GM11168 (cell line): ENCODE results near the gene RGR.

Experiments
- in situ Hi-C: fragments of 300-500 bp; cut with MboI; formaldehyde crosslinking; loops from one replicate; pipeline ENCODE4 v1.12.0; 2022; ENCODE audit warnings: low sequenced_read_pairs; ENCODE audit not compliant: unreplicated experiment

Gene RGR

GRCh38 chr10:84214612-84215235, 30.1 kb upstream of the RGR start:
- in situ Hi-C loops = loop anchor here (10.0 kb wide), 1 partner anchor 70 kb away; no protein-coding TSS in a partner anchor

GRCh38 chr10:84216834-84217233, 28.0 kb upstream of the RGR start:
- in situ Hi-C loops = loop anchor here (10.0 kb wide), 1 partner anchor 72 kb away; no protein-coding TSS in a partner anchor

- in situ Hi-C loops = loop anchor here (10.0 kb wide), 1 partner anchor 73 kb away; no protein-coding TSS in a partner anchor
Measured at GRCh38 chr10:84217746-84218145, 27.1 kb upstream of the RGR start.

GRCh38 chr10:84221916-84222315, 22.9 kb upstream of the RGR start:
- in situ Hi-C loops = no loop called here

- in situ Hi-C loops = no loop called here
Measured at GRCh38 chr10:84224411-84225028, 20.3 kb upstream of the RGR start.

GRCh38 chr10:84225427-84226173, 19.3 kb upstream of the RGR start, which contains the start of gene LRIT2:
LRIT2 (minus strand) TSS chr10:84225544; CDS start chr10:84225520, 24 bp downstream.
- in situ Hi-C loops = no loop called here

GRCh38 chr10:84226616-84227015, 18.2 kb upstream of the RGR start:
- in situ Hi-C loops = no loop called here

- in situ Hi-C loops = no loop called here
Measured at GRCh38 chr10:84227810-84228209, 17.0 kb upstream of the RGR start.

GRCh38 chr10:84230359-84230758, 14.5 kb upstream of the RGR start:
- in situ Hi-C loops = no loop called here

GRCh38 chr10:84232376-84232775, 12.5 kb upstream of the RGR start:
- in situ Hi-C loops = no loop called here

- in situ Hi-C loops = no loop called here
Measured at GRCh38 chr10:84233940-84234339, 10.9 kb upstream of the RGR start.

GRCh38 chr10:84234479-84234878, 10.4 kb upstream of the RGR start:
- in situ Hi-C loops = no loop called here

GRCh38 chr10:84235096-84235495, 9.8 kb upstream of the RGR start:
- in situ Hi-C loops = no loop called here

- in situ Hi-C loops = no loop called here
Measured at GRCh38 chr10:84236807-84237198, 8.1 kb upstream of the RGR start.

- in situ Hi-C loops = no loop called here
Measured at GRCh38 chr10:84237199-84238051, 7.4 kb upstream of the RGR start.

- in situ Hi-C loops = no loop called here
Measured at GRCh38 chr10:84238909-84239308, 5.9 kb upstream of the RGR start.

- in situ Hi-C loops = no loop called here
Measured at GRCh38 chr10:84241185-84241790, 3.6 kb upstream of the RGR start, which contains the start of gene LRIT1. LRIT1 (minus strand) TSS chr10:84241546; CDS start chr10:84241439, 107 bp downstream.

GRCh38 chr10:84243759-84244158, 1.1 kb upstream of the RGR start:
- in situ Hi-C loops = no loop called here

GRCh38 chr10:84247496-84247895, 2.6 kb downstream of the RGR start:
- in situ Hi-C loops = no loop called here

- in situ Hi-C loops = no loop called here
Measured at GRCh38 chr10:84248794-84249193, 3.9 kb downstream of the RGR start.
